Measurements from ENCODE around the gene GINS2.
A peak's percentile ranks its signal among the peaks of the same experiment; 100 is the strongest.

The GINS2 gene

DNA sequence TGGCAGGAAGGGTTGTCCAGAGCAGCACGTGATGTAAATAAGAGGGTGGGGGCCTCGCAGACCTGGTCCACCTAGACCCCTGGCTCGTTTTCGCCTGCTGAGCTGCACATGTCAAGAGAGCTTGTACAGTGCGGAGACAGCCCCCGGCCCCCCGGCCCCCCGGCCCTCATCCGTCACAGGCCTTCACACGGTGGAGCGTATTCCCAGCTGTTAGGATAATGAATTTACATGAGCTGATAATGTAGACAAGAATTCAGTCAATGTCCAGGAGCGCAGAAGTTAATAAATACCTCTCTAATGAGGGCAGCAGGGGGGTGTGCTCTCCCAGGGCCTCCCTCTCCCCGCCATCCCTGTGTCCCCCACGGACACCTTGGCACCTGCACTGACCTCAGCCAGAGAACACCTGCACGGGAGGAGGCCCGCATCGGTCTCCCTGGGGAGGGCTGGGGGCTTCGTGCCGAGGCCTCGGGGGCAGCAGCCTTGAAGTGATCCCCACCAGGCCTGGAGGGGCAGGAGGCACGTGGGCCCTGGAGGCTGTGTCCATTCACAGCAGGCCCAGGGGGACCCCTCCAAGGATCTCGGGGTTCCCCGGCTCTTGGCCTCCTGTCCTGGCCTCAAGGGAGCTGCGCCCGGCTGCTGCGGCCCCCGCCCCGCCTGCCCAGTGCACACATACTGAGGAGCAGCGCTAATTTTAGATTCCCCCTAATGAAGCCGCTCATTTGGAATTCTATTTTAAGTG lies 61.1 kb downstream of the GINS2 start:
- Histone ChIP-seq H3K4me2 (peak overlapping the region; percentile 69 to 99 (median 95)), H3K4me3 (peak overlapping the region in 4 of 10 experiments; percentile 21 to 43 (median 32); a peak in 7 of 20 replicates), H3K4me1 (peaks cover 43 to 98% (median 90%) of the 10 kb centered on the region in 10 experiments), H3K27ac (peak overlapping the region in 8 of 11 experiments; percentile 8 to 69 (median 47); a peak in 13 of 22 replicates), H3K27me3 (no peaks in the 10 kb centered on the region), H3K9me3 (replicated peaks in 1 of 11) (peaks cover 12 to 18% (median 14%) of the 10 kb centered on the region in 11 experiments; a peak in 21 of 22 replicates), H4K20me1 (peaks cover 95 to 100% (median 98%) of the 10 kb centered on the region in 11 experiments), H3K9ac (peak overlapping the region in 10 of 11 experiments; percentile 11 to 65 (median 46); a peak in 19 of 22 replicates), H3K36me3 (peaks cover 13 to 52% (median 37%) of the 10 kb centered on the region in 11 experiments; a peak in 19 of 22 replicates)
- no peak for TF ChIP-seq Cebpa-rat (IDR thresholded peaks at IDR 0.05)

DNA sequence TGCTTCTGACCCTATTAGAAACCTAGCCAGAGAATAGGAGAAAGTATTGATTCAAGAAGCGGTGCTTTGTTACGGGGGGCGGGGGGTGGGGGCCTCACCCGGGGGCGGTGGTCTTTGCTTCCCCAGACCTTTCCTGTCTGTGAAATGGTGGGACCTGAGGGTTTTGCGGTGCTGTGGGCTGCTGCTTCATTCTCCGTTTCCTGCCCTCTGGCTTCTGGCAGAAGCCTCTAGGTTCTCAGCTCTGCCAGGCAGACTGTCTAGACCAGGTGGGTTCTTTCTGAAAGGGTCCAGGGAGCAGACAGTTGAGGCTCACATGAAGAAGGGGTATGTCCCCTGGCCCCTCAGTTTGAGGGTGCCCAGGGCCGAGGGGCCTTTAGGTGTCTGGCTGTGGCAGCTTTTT lies 61.7 kb downstream of the GINS2 start:
- Histone ChIP-seq H3K27ac (peak overlapping the region in 5 of 11 experiments; percentile 48 to 70 (median 58); a peak in 7 of 22 replicates), H3K27me3 (no peaks in the 10 kb centered on the region), H3K4me3 (no peak overlapping the region; a peak in 1 of 20 replicates), H3K4me2 (peak overlapping the region; percentile 84 to 99 (median 95)), H3K36me3 (peaks cover 13 to 52% (median 37%) of the 10 kb centered on the region in 11 experiments; a peak in 19 of 22 replicates), H4K20me1 (peaks cover 97 to 100% (median 98%) of the 10 kb centered on the region in 11 experiments), H3K4me1 (peaks cover 43 to 99% (median 91%) of the 10 kb centered on the region in 10 experiments), H3K9me3 (replicated peaks in 1 of 11) (peaks cover 12 to 18% (median 14%) of the 10 kb centered on the region in 11 experiments; a peak in 21 of 22 replicates), H3K9ac (peak overlapping the region in 7 of 11 experiments; percentile 26 to 76 (median 60); a peak in 9 of 22 replicates)
- TF ChIP-seq Cebpa-rat (IDR thresholded peaks at IDR 0.05): no peak

All from BLaER1 treated with 17β-estradiol and CSF1 and Interleukin-3, amounts not matched to agents 10 nM and 100 nM (cell line).